OCI-LY7 (cell line): ENCODE measurements around the gene PCNT.

ENCODE experiments used
- CTCF ChIP-seq: fragments of 200-600 bp; sonication (generic); conservative IDR thresholded peaks from 2 replicates; pipeline ENCODE4 v1.5.1; 2014; ENCODE audit warnings: mild to moderate bottlenecking, antibody characterized with exemption, low read length, moderate library complexity, mixed read lengths
- EZH2phosphoT487 ChIP-seq: fragments of 200-600 bp; sonication (generic); IDR thresholded peaks from 2 replicates; pipeline ENCODE4 v1.6.1; 2018; ENCODE audit warnings: low read depth, borderline replicate concordance, mild to moderate bottlenecking, mixed run types, antibody characterized with exemption, low read length, moderate library complexity, mixed read lengths

- no peak for TF ChIP-seq CTCF
- TF ChIP-seq EZH2phosphoT487, result no peak
Measured at GRCh38 chr21:46413365-46413696, 89.4 kb downstream of the PCNT start.
